Parathyroid adenoma (tissue), 2 donors: ENCODE data around the gene KRTAP10-1.

Source experiments
- H2AFZ ChIP-seq: fragments of 300-600 bp; sonication (generic); one replicate; pipeline ENCODE4 v1.7.0; 2017; ENCODE audit warnings: antibody characterized with exemption, mild to moderate bottlenecking
- H3K27ac ChIP-seq: fragments of 300-600 bp; sonication (generic); one replicate; pipeline ENCODE4 v1.7.0; 2017
- H3K27me3 ChIP-seq: fragments of 300-600 bp; sonication (generic); one replicate; pipeline ENCODE4 v1.7.0; 2017; ENCODE audit warnings: low read length; ENCODE audit not compliant: control insufficient read depth, insufficient read depth
- H3K36me3 ChIP-seq: fragments of 300-600 bp; sonication (generic); one replicate; pipeline ENCODE4 v1.7.0; 2017; ENCODE audit warnings: low read length; ENCODE audit not compliant: control insufficient read depth, insufficient read depth
- H3K4me1 ChIP-seq: fragments of 300-600 bp; sonication (generic); one replicate; pipeline ENCODE4 v1.7.0; 2017; ENCODE audit warnings: control low read depth
- H3K4me2 ChIP-seq: fragments of 300-600 bp; sonication (generic); one replicate; pipeline ENCODE4 v1.7.0; 2017; ENCODE audit warnings: low read length
- H3K4me3 ChIP-seq: fragments of 300-600 bp; sonication (generic); one replicate; pipeline ENCODE4 v1.7.0; 2017; ENCODE audit warnings: low read depth, low read length
- H3K79me2 ChIP-seq: fragments of 300-600 bp; sonication (generic); one replicate; pipeline ENCODE4 v1.7.0; 2017; ENCODE audit warnings: control low read depth
- H3K9ac ChIP-seq: fragments of 300-600 bp; sonication (generic); one replicate; pipeline ENCODE4 v1.7.0; 2017; ENCODE audit warnings: mild to moderate bottlenecking
- H3K9me3 ChIP-seq: fragments of 300-600 bp; sonication (generic); one replicate; pipeline ENCODE4 v1.7.0; 2017; ENCODE audit warnings: low read length; ENCODE audit not compliant: control insufficient read depth
- CTCF ChIP-seq: fragments of 300-600 bp; sonication (generic); IDR thresholded peaks from one replicate; pipeline ENCODE4 v1.7.0; 2017; ENCODE audit warnings: antibody characterized with exemption, mild to moderate bottlenecking
- donor health status: primary hyperparathyroidism.

The KRTAP10-1 gene

GRCh38 chr21:44523567-44524413 is 16.2 kb downstream of the KRTAP10-1 start:
- no peaks in the 10 kb centered on the region for H3K27me3 ChIP-seq
- H3K27ac ChIP-seq = no peak overlapping the region
- H3K4me1 ChIP-seq = no peaks in the 10 kb centered on the region
- H2AFZ ChIP-seq = no peak overlapping the region
- no peak for TF ChIP-seq CTCF
- H3K79me2 ChIP-seq = no peaks in the 10 kb centered on the region
- no peak overlapping the region for H3K4me2 ChIP-seq
- H3K36me3 ChIP-seq = no peaks in the 10 kb centered on the region
- no peaks in the 10 kb centered on the region for H3K9me3 ChIP-seq
- H3K4me3 ChIP-seq = no peak overlapping the region
- H3K9ac ChIP-seq = no peak overlapping the region

- Histone ChIP-seq H3K36me3 (no peaks in the 10 kb centered on the region), H3K27me3 (no peaks in the 10 kb centered on the region), H3K27ac (no peak overlapping the region), H3K4me3 (no peak overlapping the region), H3K4me1 (no peaks in the 10 kb centered on the region), H3K4me2 (no peak overlapping the region), H3K9me3 (no peaks in the 10 kb centered on the region), H3K79me2 (no peaks in the 10 kb centered on the region), H3K9ac (no peak overlapping the region), H2AFZ (no peak overlapping the region)
- no peak for TF ChIP-seq CTCF
These were observed 17.2 kb downstream of the KRTAP10-1 start for GRCh38 chr21:44522753-44523204.

DNA sequence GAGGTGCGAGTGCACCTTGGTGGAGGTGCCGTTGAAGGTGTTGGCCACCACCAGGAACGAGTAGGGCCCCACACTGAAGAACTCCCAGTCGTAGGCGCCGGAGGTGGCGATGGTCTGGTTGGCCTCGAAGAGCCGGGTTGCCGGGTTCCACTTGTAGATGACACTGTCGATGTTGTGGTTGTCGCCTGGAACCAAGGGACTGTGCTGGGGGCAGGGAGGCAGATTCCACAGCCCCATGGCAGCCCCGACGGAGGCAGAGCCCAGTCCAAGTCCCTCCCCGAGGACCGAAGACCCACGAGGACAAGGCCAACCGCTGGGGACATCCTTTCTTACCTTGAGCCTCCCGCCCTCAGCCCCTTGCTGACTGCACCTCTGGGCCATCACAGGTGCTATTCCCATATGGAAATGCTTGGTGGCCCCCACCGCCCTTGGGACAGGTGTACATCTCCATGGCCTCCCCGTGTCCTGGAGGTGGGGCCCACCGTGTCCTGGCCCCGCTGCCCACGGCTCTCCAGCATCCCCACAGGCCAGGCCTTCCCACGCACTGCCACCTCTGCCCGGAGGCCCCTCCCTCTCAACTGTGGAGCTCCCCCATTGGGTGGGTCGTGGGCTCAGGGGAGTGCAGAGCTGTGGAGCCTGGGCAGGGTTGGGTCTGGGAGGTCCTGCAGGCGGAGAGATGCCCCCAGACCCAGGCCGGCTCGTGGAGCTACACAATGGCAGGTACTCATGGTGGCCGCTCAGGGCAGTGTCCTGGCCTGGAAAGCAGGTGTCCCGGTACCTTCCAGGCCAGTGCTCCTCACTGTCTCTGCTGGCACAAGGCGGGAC is 17.9 kb downstream of the KRTAP10-1 start:
- Histone ChIP-seq H2AFZ (no peak overlapping the region), H3K9me3 (no peaks in the 10 kb centered on the region), H3K79me2 (no peaks in the 10 kb centered on the region), H3K4me3 (no peak overlapping the region), H3K36me3 (no peaks in the 10 kb centered on the region), H3K27me3 (no peaks in the 10 kb centered on the region), H3K9ac (no peak overlapping the region), H3K4me1 (no peaks in the 10 kb centered on the region), H3K27ac (no peak overlapping the region), H3K4me2 (no peak overlapping the region)
- TF ChIP-seq CTCF = no peak

- no peak overlapping the region for H3K9ac ChIP-seq
- H3K36me3 ChIP-seq = no peaks in the 10 kb centered on the region
- H3K9me3 ChIP-seq = no peaks in the 10 kb centered on the region
- no peak overlapping the region for H3K4me2 ChIP-seq
- TF ChIP-seq CTCF = no peak
- no peak overlapping the region for H2AFZ ChIP-seq
- H3K27me3 ChIP-seq = no peaks in the 10 kb centered on the region
- H3K27ac ChIP-seq = no peak overlapping the region
- H3K4me3 ChIP-seq = no peak overlapping the region
- no peaks in the 10 kb centered on the region for H3K4me1 ChIP-seq
- H3K79me2 ChIP-seq = no peaks in the 10 kb centered on the region
These were observed 18.6 kb downstream of the KRTAP10-1 start for GRCh38 chr21:44521301-44521927.
